ENCODE measurements around the gene GRAP2.
"Not testable (repeated sequence)": the region's sequence is repeated elsewhere in the genome, so short reads cannot be mapped to it uniquely, and the experiment has no call there.

Gene GRAP2

DNA sequence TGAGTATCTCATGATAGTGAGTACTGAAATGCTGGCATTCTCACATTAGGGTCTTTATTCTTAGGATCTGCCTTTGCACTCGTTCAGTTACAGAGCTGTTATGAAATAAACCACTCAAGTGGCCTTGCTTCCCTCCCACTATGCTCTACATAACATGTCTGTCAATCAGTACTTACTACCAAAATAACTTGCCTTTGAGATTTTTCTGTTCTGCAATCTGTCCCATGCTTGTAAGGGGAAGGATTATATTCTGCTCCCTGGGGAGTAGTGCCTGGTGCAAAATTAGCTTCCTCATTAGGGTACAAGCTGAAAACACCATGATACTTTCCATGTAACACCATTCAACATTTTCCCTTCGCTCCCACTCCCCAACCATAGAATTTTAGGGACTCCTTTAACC, 1.9 kb upstream of the GRAP2 start:
- no peak for DNase-seq

- DNase-seq = no peak
Observed at GRCh38 chr22:39901565-39902146, 772 bp downstream of the GRAP2 start.

DNA sequence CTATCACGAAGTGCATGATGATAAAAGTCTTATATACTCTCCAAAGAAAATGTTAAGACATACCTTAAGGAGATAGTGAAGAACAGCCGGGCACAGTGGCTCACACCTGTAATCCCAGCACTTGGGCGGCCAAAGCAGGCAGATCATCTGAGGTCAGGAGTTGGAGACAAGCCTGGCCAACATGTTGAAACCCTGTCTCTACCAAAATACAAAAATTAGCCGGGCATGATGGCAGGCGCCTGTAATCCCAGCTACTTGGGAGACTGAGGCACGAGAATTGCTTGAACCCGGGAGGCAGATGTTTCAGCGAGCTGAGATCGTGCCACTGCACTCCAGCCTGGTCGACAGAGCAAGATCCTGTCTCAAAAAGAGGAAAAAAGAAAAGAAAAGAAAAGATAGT, 3.1 kb downstream of the GRAP2 start:
- DNase-seq = not testable (repeated sequence)

DNA sequence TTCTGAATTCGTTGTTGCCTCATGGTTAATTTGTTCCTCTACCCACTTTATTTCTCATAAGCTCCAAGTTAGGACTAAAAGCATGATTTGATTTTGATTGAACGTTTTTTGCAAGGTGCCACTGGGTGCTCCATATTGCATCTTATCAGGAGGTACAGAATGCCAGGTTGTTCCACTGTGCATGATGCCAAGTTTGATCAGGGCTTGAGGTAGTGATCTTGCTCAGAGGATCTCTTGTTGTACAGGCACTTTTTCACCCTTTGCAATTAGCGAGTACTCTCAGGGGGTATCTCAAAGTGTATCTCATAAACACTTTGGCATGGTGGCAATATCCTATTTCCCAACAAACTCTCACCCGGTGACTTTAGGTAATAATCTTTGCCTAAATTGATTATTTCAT, 4.0 kb downstream of the GRAP2 start:
- DNase-seq = no peak

DNA sequence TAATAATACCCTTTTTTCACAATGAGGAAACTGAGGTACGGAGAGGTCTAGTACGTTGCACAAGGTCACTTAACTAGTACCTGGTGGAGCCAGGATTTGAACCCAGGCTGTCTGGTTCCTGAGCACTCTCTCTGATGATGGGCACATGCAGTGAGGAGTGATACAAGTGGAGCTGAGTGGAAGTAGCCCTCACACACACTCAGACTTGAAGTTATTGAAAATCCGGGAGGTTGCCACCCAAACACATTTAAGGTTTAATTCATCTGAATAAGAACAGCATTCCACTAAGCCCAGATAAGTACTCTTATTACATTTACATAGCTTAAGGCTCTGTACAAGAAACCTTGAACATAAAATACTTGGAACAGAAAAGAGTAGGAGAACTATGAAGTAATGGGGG, 4.8 kb downstream of the GRAP2 start:
- DNase-seq = no peak

DNA sequence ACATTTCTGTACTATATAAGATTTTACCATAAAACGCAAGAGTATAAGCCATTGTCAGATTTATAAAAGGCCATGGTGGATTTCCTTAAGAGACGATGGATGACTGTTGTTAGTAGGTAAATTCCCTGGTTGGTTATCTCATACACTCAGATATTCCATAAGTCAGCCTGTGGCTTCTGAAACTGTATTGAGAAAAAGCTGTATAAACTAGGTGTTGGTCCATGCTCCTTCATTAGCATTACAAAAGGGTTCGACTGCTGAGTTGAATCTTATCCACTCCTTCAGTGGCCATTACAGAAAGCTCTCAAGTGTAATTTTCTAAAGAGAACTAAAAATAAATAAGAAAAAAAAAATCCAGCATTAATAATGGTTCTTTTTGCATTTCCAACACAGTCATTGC, 5.3 kb downstream of the GRAP2 start:
- no peak for DNase-seq

DNA sequence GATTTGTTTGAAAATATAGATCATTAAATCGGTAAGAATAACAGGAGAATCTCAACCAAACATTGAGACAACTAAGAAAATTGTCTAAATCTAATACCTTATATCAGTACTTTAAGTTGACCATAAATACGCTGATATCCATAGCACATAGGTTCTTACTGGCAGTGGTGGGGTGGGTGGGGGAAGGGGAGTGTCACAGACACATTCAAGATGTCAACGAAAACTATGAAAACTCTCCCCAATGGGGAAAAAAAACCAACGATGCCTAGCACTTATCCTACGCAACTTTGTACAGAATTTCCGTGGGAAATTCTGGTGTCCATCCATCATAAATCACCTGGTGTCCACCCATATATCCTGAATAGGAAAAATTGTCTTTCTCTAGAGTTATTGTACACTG, 6.2 kb downstream of the GRAP2 start:
- no peak for DNase-seq

GRCh38 chr22:39907605-39908097, 6.8 kb downstream of the GRAP2 start:
- no peak for DNase-seq

DNA sequence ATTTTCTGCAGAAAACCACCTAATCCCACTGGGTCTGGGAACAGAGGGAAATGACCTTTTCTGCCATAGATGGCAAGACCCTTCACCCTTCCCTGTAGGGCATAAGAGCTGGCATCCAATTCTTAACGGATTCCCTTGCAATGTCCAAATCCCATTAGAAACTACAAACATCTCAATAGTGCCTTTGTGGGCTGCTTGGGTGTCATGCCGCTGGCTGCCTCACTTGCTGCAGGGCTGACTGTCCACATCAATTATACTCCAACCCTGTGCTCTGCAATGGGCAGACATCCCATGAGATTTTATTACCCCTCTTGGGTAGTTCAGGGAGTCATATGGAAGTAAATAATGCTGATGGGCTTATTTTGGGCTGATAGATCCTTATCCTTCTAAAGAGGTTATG, 7.3 kb downstream of the GRAP2 start:
- no peak for DNase-seq

GRCh38 chr22:39908737-39909136, 7.9 kb downstream of the GRAP2 start:
- DNase-seq = peak; percentile 52

- no peak for DNase-seq
Observed at GRCh38 chr22:39910876-39911613, 10.2 kb downstream of the GRAP2 start.

DNA sequence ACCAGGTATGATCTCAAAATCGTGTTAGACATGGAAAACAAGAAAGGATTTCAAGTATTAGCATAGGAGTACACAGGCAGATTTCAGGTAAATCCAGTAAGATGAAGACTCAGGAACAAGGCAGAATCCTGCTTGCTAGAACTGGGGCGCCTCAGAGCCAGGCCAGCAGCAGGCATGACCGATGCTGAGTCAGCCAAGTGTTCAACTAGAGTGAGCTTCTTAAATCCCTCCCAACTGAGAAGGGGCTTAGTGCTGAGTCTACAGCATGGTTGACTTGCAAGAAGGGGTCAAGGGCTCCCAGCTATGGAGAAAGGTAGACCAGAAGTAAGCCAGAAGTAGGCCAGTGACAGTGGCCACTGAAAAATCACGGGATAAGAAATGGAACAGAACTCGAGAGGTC, 12.4 kb downstream of the GRAP2 start:
- DNase-seq = no peak

DNA sequence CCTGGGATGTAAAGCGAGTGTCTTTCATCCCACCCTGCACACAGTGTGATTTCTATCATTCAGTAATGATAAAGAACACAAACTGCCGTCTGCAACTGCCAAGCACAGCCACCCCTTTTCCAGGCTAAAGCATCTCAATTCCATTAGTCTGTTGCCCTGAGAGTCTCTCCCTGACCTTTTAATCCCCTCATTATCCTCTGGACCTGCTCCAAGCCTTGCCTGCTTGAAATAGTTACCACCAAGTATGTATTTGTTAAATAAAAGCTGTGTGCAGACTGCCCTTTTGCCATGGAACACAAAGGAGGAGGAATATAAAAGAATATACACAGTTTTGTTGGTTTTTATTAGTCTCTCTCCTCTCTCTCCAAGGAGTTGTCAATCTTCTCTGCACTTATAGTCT, 13.0 kb downstream of the GRAP2 start:
- DNase-seq = no peak

- no peak for DNase-seq
Observed at GRCh38 chr22:39914584-39914983, 13.7 kb downstream of the GRAP2 start.

DNA sequence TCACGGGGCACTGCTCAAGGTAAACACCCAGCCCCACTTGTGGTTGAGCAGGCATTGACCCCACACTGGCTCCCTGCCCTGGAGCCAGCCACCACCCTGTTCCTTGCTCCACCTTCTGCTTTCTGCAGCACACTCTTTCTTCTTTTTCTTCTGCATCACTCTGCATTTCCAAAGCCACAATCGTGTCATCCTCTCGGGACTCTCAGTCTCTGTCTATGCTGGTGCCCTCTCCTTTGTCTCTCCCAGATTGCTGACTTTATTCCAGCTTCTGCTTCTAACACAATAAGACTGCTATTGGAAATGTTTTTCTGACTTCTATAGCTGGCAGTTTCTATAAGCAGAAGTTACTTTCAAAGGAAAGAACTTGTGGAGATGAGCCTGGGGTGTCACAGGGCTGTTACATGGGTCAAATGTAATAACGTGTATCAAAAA, 14.4 kb downstream of the GRAP2 start:
- DNase-seq = no peak

- no peak for DNase-seq
Observed at GRCh38 chr22:39916496-39916895, 15.6 kb downstream of the GRAP2 start.

DNA sequence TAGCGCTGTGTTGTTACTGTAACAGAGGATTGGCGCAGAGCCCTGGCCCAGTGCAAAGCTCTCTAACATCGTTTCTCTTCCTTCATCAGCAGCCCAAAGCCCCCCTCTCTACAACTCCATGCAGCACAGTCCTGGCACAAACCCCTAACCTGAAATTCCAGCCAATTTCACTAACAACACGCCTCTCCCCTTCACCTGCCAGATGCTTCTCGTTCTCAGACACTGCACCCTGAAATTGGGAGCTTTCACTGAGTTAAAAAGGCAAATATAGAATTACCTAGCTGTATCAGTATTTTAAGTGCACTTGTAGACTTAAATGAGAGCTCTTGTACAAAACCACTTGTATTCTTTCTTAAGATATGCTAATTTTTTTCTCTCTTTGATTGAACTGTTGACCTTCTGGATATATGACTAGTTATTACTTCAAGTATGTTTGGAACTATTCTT, 16.3 kb downstream of the GRAP2 start:
- no peak for DNase-seq

DNA sequence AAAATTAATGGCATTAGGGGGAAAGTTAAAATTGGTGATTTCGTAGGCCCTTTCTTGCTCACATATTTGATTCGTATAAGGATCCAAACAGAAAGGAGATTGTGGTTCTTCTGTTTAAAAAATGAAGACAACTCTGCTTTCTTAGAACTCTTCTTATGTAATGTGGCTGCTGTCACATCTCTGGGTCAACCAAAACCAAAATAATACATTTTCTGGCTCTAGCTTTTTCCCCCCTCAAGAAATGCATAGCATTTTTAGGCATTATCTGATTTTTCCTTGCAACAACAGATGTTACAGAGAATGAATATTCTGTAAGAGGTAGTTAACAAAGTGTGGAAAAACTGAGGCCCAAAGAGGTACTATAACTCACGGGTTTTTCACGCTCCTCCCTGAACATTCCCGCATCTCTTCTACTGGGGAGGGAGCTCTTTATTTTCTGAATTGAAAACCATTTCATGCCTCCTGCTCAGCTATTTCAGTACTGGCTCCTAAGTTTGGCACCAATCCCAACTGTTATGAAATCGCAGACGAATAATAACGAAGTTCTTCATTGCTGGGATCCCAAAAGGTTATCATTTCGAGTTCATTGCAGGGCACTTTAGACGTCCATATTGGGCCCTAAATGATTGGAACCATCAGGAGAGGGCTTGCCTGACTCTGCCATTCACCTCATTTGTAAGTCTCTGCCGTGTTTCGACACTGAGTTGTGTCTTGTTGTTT, 17.1 kb downstream of the GRAP2 start:
- no peak for DNase-seq

- DNase-seq = peak; percentile 74
Observed at GRCh38 chr22:39920134-39920743, 19.4 kb downstream of the GRAP2 start.

DNA sequence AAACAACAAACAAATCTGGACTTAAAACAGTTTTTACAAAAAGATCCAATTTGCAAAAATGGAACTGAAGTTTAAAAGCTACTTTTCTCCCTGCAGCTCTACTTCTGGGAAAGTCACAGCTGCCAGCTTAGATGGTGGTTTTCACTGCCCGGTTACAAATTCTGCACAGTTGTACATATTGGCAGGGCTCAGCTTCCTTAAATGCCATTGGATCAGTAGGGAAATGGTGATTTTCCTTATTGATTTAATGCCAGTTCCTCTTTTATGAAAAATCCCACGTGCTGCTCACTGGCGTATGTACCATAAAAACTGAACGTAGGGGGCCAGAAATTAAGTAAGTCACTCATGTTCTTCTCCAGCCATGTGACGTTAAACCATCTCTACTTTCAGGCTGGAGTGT, 22.8 kb downstream of the GRAP2 start:
- no peak for DNase-seq

DNA sequence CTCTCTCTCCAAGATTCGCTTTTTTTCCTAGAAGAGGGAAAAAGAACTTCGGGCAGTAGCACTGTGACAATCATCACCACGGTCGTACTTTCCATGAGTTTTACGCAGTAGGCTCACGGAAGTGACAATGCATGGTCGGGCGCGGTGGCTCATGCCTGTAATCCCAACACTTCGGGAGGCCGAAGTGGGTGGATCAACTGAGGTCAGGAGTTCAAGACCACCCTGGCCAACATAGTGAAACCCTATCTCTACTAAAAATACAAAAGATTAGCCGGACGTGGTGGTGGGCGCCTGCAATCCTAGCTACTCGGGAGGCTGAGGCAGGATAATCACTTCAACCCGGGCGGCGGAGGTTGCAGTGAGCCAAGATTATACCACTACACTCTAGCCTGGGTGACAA, 23.4 kb downstream of the GRAP2 start:
- DNase-seq = no peak

- DNase-seq = no peak
Observed at GRCh38 chr22:39925273-39925672, 24.4 kb downstream of the GRAP2 start.

DNA sequence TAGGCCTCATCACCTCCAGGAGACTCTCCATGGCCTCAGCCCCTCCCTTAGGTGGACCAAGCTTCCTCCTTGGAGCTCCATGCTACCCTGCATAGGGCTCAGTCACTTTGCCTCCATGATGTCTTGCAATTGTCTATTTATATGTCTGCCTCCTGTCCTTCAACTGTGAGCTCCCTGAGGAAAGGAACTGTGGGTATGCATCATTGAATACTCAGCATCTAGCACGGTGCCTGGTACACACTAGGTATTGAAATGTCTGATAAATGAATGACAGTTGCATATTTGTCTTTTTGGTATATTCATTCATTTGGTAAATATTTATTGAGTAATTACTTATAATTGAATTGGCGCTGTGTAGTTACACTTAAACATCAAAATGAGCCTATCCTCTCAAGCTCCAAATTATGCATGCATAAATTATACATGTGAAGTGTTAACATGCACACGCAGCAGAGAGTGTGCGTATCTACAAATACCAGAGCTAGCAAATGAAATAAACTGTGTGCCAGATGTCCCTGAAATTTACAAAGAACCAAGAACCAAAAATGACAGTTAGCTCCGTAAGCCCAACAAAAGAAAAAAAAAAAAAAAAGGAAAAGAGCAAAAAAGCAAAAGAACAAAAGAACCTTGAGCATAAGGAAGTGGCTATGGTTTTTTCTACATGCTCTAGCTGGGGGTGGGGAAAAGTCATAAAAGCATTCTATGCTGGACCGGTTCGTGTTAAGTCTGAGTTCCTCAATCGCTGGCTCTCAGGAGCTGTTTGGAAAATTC, 25.2 kb downstream of the GRAP2 start:
- no peak for DNase-seq

Data from activated naive CD4-positive, alpha-beta T cell treated with Interleukin-2 at 50 U/mL for 16 hours (primary cell).